Activated CD8-positive, alpha-beta memory T cell treated with anti-CD3 and anti-CD28 coated beads for 48 hours (primary cell): ENCODE data around the gene CUEDC1.
A peak's percentile ranks its signal among the peaks of the same experiment; 100 is the strongest.

Experiments used
- DNase-seq, 3 experiments: peaks; one replicate each; pipeline ENCODE4 v3.0.0-alpha.2; 2020; ENCODE audit warnings: low read depth in 2 of 3, low spot score in 2 of 3

Gene CUEDC1

GRCh38 chr17:57866319-57866718, 88.9 kb downstream of the CUEDC1 start:
- no peak for DNase-seq

- DNase-seq: no peak
Observed at GRCh38 chr17:57864273-57864672, 90.9 kb downstream of the CUEDC1 start.

GRCh38 chr17:57862694-57863667, 92.2 kb downstream of the CUEDC1 start:
- DNase-seq: no peak

GRCh38 chr17:57861790-57862693, 93.2 kb downstream of the CUEDC1 start:
- DNase-seq: no peak

GRCh38 chr17:57861000-57861789, 94.0 kb downstream of the CUEDC1 start:
- DNase-seq: no peak

- DNase-seq: no peak
Observed at GRCh38 chr17:57860414-57860999, 94.7 kb downstream of the CUEDC1 start.

GRCh38 chr17:57859601-57860413, 95.4 kb downstream of the CUEDC1 start:
- DNase-seq: no peak

- DNase-seq: no peak
Observed at GRCh38 chr17:57858838-57859237, 96.4 kb downstream of the CUEDC1 start.

- DNase-seq: no peak
Observed at GRCh38 chr17:57856792-57857620, 98.2 kb downstream of the CUEDC1 start.

- DNase-seq: no peak
Observed at GRCh38 chr17:57855391-57856035, 99.7 kb downstream of the CUEDC1 start.

- DNase-seq: no peak
Observed at GRCh38 chr17:57853695-57854094, 101.5 kb downstream of the CUEDC1 start.

GRCh38 chr17:57852955-57853328, 102.3 kb downstream of the CUEDC1 start:
- no peak for DNase-seq

GRCh38 chr17:57852092-57852954, 102.9 kb downstream of the CUEDC1 start:
- DNase-seq: no peak

GRCh38 chr17:57849874-57850754, 105.1 kb downstream of the CUEDC1 start, which contains the start of gene MRPS23:
TSS of gene MRPS23 (minus strand) at chr17:57850044. CDS start at chr17:57850010, 34 bp downstream.
- DNase-seq: peak; percentile 75 to 93 (median 87)

- DNase-seq: no peak
Observed at GRCh38 chr17:57849163-57849873, 105.9 kb downstream of the CUEDC1 start.
